Panc1 (cell line): Measurements from ENCODE around the gene PDE6B. TPM values are rescaled to one million over a fixed set of nuclear protein-coding genes. Genes with fewer than 3 reads are reported as not detected.

Source experiments
- ATAC-seq: fragments of 200-7000 bp; cut with Tn5 transposase; 2 replicates; pipeline ENCODE4 v1.9.1; 2020; ENCODE audit warnings: mild to moderate bottlenecking, moderate library complexity
- BruUV-seq: library from RNA; stranded (reverse); fragments of 400-500 nt; replicated peaks from 2 replicates; lab custom pipeline; 2021; lab: Mats Ljungman, UMichigan
- CTCF ChIA-PET: fragments of 300-600 bp; sonication (Branson Sonifier 250); formaldehyde crosslinking; loops from one replicate; lab custom pipeline; 2022; ENCODE audit warnings: antibody characterized with exemption; lab: Charles Lee
- POLR2A ChIA-PET: fragments of 300-600 bp; sonication (Branson Sonifier 250); formaldehyde crosslinking; loops from one replicate; lab custom pipeline; 2022; ENCODE audit warnings: antibody characterized with exemption; lab: Charles Lee
- DNase-seq: peaks from one replicate; pipeline ENCODE4 v3.0.0-alpha.2; 2010; ENCODE audit warnings: low read depth, low spot score
- H3K27ac ChIP-seq: 2 replicates; pipeline ENCODE4 v1.5.1; 2011; ENCODE audit warnings: mild to moderate bottlenecking, low read length, inconsistent platforms
- H3K27me3 ChIP-seq: fragments of 200-500 bp; sonication (Bioruptor generic); 2 replicates; pipeline ENCODE4 v1.6.0; 2014; ENCODE audit warnings: low read length, inconsistent platforms; ENCODE audit not compliant: control insufficient read depth, insufficient read depth
- H3K36me3 ChIP-seq: fragments of 200-500 bp; sonication (Bioruptor generic); 2 replicates; pipeline ENCODE4 v1.5.1; 2014; ENCODE audit warnings: inconsistent platforms, mild to moderate bottlenecking, low read length, moderate library complexity; ENCODE audit not compliant: control insufficient read depth, insufficient read depth
- H3K4me1 ChIP-seq: 2 replicates; pipeline ENCODE4 v1.5.1; 2011; ENCODE audit warnings: inconsistent platforms, mild to moderate bottlenecking, low read length, moderate library complexity; ENCODE audit not compliant: control insufficient read depth, insufficient read depth
- H3K4me3 ChIP-seq, 2 experiments: 2 replicates each; pipeline ENCODE4 v1.5.1; 2011 to 2012; ENCODE audit warnings: low read depth in 2 of 2, low read length in 2 of 2, mild to moderate bottlenecking in 2 of 2, inconsistent platforms in 1 of 2, moderate library complexity in 1 of 2
- H3K9me3 ChIP-seq: fragments of 200-500 bp; sonication (Bioruptor generic); 2 replicates; pipeline ENCODE4 v1.5.1; 2014; ENCODE audit warnings: low read depth, mild to moderate bottlenecking, inconsistent platforms, low read length, moderate library complexity; ENCODE audit not compliant: control insufficient read depth, insufficient read depth
- POLR2AphosphoS5 ChIP-seq: IDR thresholded peaks from 2 replicates; pipeline ENCODE4 v1.6.1; 2012; ENCODE audit warnings: mild to moderate bottlenecking, low read depth, low read length, moderate library complexity
- SIN3A ChIP-seq: IDR thresholded peaks from 2 replicates; pipeline ENCODE4 v1.6.1; 2012; ENCODE audit warnings: low read depth, mild to moderate bottlenecking, low read length, moderate library complexity, borderline replicate concordance; ENCODE audit not compliant: insufficient read depth
- TCF7L2 ChIP-seq: IDR thresholded peaks from 2 replicates; pipeline ENCODE4 v1.6.1; 2011; ENCODE audit warnings: mild to moderate bottlenecking, low read depth, low read length, inconsistent platforms
- in situ Hi-C: cut with HindIII; loops from 2 replicates; pipeline ENCODE4 v1.10.0; 2016; ENCODE audit warnings: low sequenced_read_pairs, low pct_unique_long_range_greater_than_20kb
- intact Hi-C: fragments of 100-400 bp; cut with micrococcal nuclease; formaldehyde crosslinking; loops from one replicate; pipeline ENCODE4 v1.10.0; 2022; ENCODE audit not compliant: unreplicated experiment
- total RNA-seq: library from RNA; stranded (reverse); gene quantifications from one replicate; pipeline ENCODE4 v1.2.1, GENCODE V29; 2021; ENCODE audit not compliant: unreplicated experiment
- TF ChIP-seq, protein P1 (sequence below): fragments of 450-650 bp; IDR thresholded peaks from 2 replicates; pipeline ENCODE4 v1.5.1; 2017; ENCODE audit warnings: mild to moderate bottlenecking
- TF ChIP-seq, protein P2 (sequence below), 2 experiments: IDR thresholded peaks; 2 replicates each; pipeline ENCODE4 v1.6.1; 2011 to 2012; ENCODE audit warnings: low read depth in 2 of 2, control low read depth in 1 of 2, low read length in 1 of 2, mild to moderate bottlenecking in 1 of 2, moderate library complexity in 1 of 2; ENCODE audit not compliant: insufficient read depth in 1 of 2

The PDE6B gene
- total RNA-seq, 1 experiment from 2014 or later = 6.5 TPM

DNA sequence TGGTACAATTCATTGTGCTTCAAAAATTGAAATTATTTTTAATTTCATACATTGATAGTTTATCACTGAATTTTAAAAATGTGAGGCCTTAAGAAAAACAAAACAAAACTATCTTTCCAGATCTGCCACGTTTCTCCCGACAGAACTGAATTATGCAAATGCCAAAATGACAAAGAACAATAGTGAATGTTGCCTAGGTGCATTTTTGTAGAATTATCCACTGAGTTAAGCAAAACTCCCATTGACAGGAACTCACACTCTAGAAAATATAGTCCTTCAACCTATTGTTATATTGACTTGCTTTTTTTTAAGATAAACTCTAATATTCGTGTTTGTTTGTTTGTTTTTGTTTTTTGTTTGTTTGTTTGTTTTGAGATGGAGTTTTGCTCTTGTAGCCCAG is 86.7 kb downstream of the PDE6B start:
- ChIA-PET CTCF (no interaction called here), POLR2A (no interaction called here)
- BruUV-seq = TSS peak; percentile 50
- H3K4me1 ChIP-seq = no peaks in the 10 kb centered on the region
- no peak overlapping the region for H3K4me3 ChIP-seq
- H3K36me3 ChIP-seq = no peaks in the 10 kb centered on the region
- H3K9me3 ChIP-seq = no peaks in the 10 kb centered on the region
- H3K27me3 ChIP-seq = no peaks in the 10 kb centered on the region
- H3K27ac ChIP-seq = no peak overlapping the region
- no peak for TF ChIP-seq TCF7L2
- TF ChIP-seq POLR2AphosphoS5 = no peak
- TF ChIP-seq SIN3A = no peak
- TF ChIP-seq, protein P1, sequence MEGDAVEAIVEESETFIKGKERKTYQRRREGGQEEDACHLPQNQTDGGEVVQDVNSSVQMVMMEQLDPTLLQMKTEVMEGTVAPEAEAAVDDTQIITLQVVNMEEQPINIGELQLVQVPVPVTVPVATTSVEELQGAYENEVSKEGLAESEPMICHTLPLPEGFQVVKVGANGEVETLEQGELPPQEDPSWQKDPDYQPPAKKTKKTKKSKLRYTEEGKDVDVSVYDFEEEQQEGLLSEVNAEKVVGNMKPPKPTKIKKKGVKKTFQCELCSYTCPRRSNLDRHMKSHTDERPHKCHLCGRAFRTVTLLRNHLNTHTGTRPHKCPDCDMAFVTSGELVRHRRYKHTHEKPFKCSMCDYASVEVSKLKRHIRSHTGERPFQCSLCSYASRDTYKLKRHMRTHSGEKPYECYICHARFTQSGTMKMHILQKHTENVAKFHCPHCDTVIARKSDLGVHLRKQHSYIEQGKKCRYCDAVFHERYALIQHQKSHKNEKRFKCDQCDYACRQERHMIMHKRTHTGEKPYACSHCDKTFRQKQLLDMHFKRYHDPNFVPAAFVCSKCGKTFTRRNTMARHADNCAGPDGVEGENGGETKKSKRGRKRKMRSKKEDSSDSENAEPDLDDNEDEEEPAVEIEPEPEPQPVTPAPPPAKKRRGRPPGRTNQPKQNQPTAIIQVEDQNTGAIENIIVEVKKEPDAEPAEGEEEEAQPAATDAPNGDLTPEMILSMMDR = no peak
- TF ChIP-seq, protein P2, sequence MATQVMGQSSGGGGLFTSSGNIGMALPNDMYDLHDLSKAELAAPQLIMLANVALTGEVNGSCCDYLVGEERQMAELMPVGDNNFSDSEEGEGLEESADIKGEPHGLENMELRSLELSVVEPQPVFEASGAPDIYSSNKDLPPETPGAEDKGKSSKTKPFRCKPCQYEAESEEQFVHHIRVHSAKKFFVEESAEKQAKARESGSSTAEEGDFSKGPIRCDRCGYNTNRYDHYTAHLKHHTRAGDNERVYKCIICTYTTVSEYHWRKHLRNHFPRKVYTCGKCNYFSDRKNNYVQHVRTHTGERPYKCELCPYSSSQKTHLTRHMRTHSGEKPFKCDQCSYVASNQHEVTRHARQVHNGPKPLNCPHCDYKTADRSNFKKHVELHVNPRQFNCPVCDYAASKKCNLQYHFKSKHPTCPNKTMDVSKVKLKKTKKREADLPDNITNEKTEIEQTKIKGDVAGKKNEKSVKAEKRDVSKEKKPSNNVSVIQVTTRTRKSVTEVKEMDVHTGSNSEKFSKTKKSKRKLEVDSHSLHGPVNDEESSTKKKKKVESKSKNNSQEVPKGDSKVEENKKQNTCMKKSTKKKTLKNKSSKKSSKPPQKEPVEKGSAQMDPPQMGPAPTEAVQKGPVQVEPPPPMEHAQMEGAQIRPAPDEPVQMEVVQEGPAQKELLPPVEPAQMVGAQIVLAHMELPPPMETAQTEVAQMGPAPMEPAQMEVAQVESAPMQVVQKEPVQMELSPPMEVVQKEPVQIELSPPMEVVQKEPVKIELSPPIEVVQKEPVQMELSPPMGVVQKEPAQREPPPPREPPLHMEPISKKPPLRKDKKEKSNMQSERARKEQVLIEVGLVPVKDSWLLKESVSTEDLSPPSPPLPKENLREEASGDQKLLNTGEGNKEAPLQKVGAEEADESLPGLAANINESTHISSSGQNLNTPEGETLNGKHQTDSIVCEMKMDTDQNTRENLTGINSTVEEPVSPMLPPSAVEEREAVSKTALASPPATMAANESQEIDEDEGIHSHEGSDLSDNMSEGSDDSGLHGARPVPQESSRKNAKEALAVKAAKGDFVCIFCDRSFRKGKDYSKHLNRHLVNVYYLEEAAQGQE (IDR thresholded peaks at IDR 0.05; ENCODE audit: insufficient read depth in 1 of 2, low read depth in 2 of 2, low read length in 1 of 2) = no peak
- ATAC-seq (no peak), DNase-seq (no peak)
- in situ Hi-C loops (no loop called here), intact Hi-C loops (no loop called here)

DNA sequence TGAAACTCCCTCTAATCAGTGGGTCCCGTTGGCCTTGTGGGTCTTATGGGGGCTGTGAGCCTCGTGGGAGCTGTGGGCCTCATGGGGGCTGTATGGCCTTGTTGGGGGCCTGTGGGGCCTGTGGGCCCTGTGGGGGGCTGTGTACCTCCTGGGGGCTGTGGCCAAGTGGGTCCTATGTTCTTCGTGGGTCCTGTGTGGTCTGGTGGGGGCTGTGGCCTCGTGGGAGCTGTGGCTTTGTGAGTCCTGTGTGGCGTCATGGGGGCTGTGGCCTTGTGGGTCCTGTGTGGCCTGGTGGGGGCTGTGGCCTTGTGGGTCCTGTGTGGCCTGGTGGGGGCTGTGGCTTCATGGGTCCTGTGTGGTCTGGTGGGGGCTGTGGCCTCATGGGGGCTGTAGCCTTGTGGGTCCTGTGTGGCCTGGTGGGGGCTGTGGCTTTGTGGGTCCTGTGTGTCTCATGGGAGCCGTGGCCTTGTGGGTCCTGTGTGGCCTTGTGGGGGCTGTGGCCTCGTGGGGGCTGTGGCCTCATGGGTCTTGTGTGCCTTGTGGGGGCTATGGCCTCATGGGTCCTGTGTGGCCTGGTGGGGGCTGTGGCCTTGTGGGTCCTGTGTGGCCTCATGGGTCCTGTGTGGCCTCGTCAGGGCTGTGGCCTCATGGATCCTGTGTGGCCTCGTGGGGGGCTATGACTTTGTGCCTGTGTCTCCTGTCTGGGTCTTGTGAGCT is 87.7 kb downstream of the PDE6B start:
- intact Hi-C loops = no loop called here

More for the DNA sequence above, 87.7 kb downstream of the PDE6B start:
- TF ChIP-seq POLR2AphosphoS5 = no peak
- TF ChIP-seq TCF7L2 = no peak
- TF ChIP-seq, protein P1 = no peak
- TF ChIP-seq, protein P2 (IDR thresholded peaks at IDR 0.05; ENCODE audit: insufficient read depth in 1 of 2, low read depth in 2 of 2, low read length in 1 of 2) = no peak
- DNase-seq (no peak), ATAC-seq (no peak)
- ChIA-PET POLR2A (no interaction called here), CTCF (no interaction called here)
- no peaks in the 10 kb centered on the region for H3K4me1 ChIP-seq
- BruUV-seq = no TSS peak
- no peak overlapping the region for H3K4me3 ChIP-seq
- H3K27ac ChIP-seq = no peak overlapping the region
- H3K9me3 ChIP-seq = no peaks in the 10 kb centered on the region
- H3K36me3 ChIP-seq = no peaks in the 10 kb centered on the region
- no peaks in the 10 kb centered on the region for H3K27me3 ChIP-seq
- in situ Hi-C loops = no loop called here
